HepG2 (cell line): ENCODE results near the gene MTA2. TPM values are rescaled to one million over a fixed set of nuclear protein-coding genes. Genes with fewer than 3 reads are reported as not detected.

Source experiments
- AKAP8 ChIP-seq: sonication (generic); formaldehyde crosslinking; IDR thresholded peaks from 2 replicates; pipeline ENCODE4 v1.5.1; 2020; ENCODE audit warnings: mild to moderate bottlenecking, missing genetic modification reagents
- ATF3 ChIP-seq: sonication (generic); formaldehyde crosslinking; IDR thresholded peaks from 2 replicates; pipeline ENCODE4 v1.4.0; 2020; ENCODE audit warnings: missing genetic modification reagents
- GMEB1 ChIP-seq: sonication (generic); formaldehyde crosslinking; IDR thresholded peaks from 2 replicates; pipeline ENCODE4 v1.5.1; 2020; ENCODE audit warnings: missing genetic modification reagents, mild to moderate bottlenecking, borderline replicate concordance
- IRF2 ChIP-seq: IDR thresholded peaks from 2 replicates; pipeline ENCODE4 v1.6.1; 2018; ENCODE audit warnings: missing genetic modification reagents, missing compliant biosample characterization
- KDM1A ChIP-seq: IDR thresholded peaks from 2 replicates; pipeline ENCODE4 v1.6.1; 2016; ENCODE audit warnings: missing compliant biosample characterization
- PATZ1 ChIP-seq: sonication (generic); formaldehyde crosslinking; IDR thresholded peaks from 2 replicates; pipeline ENCODE4 v1.4.0; 2020; ENCODE audit warnings: missing genetic modification reagents
- PITX1 ChIP-seq: sonication (generic); formaldehyde crosslinking; IDR thresholded peaks from 2 replicates; pipeline ENCODE4 v1.5.1; 2020; ENCODE audit warnings: mild to moderate bottlenecking, missing genetic modification reagents
- PRDM10 ChIP-seq: sonication (generic); formaldehyde crosslinking; IDR thresholded peaks from 2 replicates; pipeline ENCODE4 v1.4.0; 2020; ENCODE audit warnings: low read depth, missing genetic modification reagents
- ZBTB21 ChIP-seq: sonication (generic); formaldehyde crosslinking; IDR thresholded peaks from 2 replicates; pipeline ENCODE4 v1.4.0; 2020; ENCODE audit warnings: missing genetic modification reagents
- ZBTB33 ChIP-seq: sonication (generic); formaldehyde crosslinking; IDR thresholded peaks from 2 replicates; pipeline ENCODE4 v1.4.0; 2020; ENCODE audit warnings: missing genetic modification reagents
- ZBTB42 ChIP-seq: sonication (generic); formaldehyde crosslinking; IDR thresholded peaks from 2 replicates; pipeline ENCODE4 v1.5.0; 2020; ENCODE audit warnings: mild to moderate bottlenecking, missing genetic modification reagents
- ZBTB7A ChIP-seq: sonication (generic); formaldehyde crosslinking; IDR thresholded peaks from 2 replicates; pipeline ENCODE4 v1.8.0; 2022; ENCODE audit warnings: mild to moderate bottlenecking, missing genetic modification reagents
- ZFY ChIP-seq: sonication (generic); formaldehyde crosslinking; IDR thresholded peaks from 2 replicates; pipeline ENCODE4 v1.4.0; 2020; ENCODE audit warnings: missing genetic modification reagents
- ZNF20 ChIP-seq: sonication (generic); formaldehyde crosslinking; IDR thresholded peaks from 2 replicates; pipeline ENCODE4 v1.4.0; 2020; ENCODE audit warnings: mild to moderate bottlenecking, moderate library complexity, missing genetic modification reagents
- ZNF232 ChIP-seq: sonication (generic); formaldehyde crosslinking; IDR thresholded peaks from 2 replicates; pipeline ENCODE4 v1.4.0; 2020; ENCODE audit warnings: missing genetic modification reagents, borderline replicate concordance
- ZNF326 ChIP-seq: sonication (generic); formaldehyde crosslinking; IDR thresholded peaks from 2 replicates; pipeline ENCODE4 v1.4.0; 2020; ENCODE audit warnings: missing genetic modification reagents, borderline replicate concordance
- ZNF800 ChIP-seq: sonication (generic); formaldehyde crosslinking; IDR thresholded peaks from 2 replicates; pipeline ENCODE4 v1.4.0; 2020; ENCODE audit warnings: missing genetic modification reagents
- polyA plus RNA-seq, 8 experiments: library from polyadenylated mRNA; depleted of rRNA in 3 of 8; stranded (reverse) in 7 of 8; unstranded in 1 of 8; fragments of >200 nt; fragmentation: Illumina TruSeq in 4 of 8; extraction: Trizol in 4 of 8; gene quantifications; 2 replicates each; pipeline versions ENCODE4 v1.2.1 to v1.2.3, GENCODE V29; 2011 to 2016; ENCODE audit warnings: low read depth in 4 of 8, missing spikeins in 1 of 8, mixed read lengths in 1 of 8; ENCODE audit not compliant: insufficient read depth in 1 of 8
- total RNA-seq, 5 experiments: library from RNA; depleted of rRNA; stranded (reverse); fragments of >200 nt; fragmentation: Illumina TruSeq; extraction: Trizol; gene quantifications; 2 replicates each; pipeline ENCODE4 v1.2.3, GENCODE V29; 2016; ENCODE audit warnings: low read depth in 1 of 5

The MTA2 gene
- total and polyA plus RNA-seq, 2 of the 13 experiments (the other 11 are each of a cell fraction or from before 2014, with no cell fraction given) = 14.0 to 70.0 TPM

- TF ChIP-seq AKAP8 (0 out of 2 replicates have a peak, but pooled peaks have one; percentile 64), ZBTB42 (CRISPR knock-in tag) (no peak), ZBTB7A (CRISPR knock-in tag) (0 out of 2 replicates have a peak, but pooled peaks have one; percentile 55), GMEB1 (CRISPR knock-in tag) (no peak), PITX1 (CRISPR knock-in tag) (no peak), ZNF800 (CRISPR knock-in tag) (no peak), KDM1A (CRISPR knock-in tag) (no peak), ZNF20 (CRISPR knock-in tag) (no peak), ZBTB33 (no peak; the same call in 1 of the 2 replicates), ZNF232 (CRISPR knock-in tag) (no peak), PATZ1 (CRISPR knock-in tag) (peak; percentile 92), ZFY (CRISPR knock-in tag) (no peak), ZBTB21 (CRISPR knock-in tag) (no peak), PRDM10 (CRISPR knock-in tag) (peak; percentile 53; the same call in 1 of the 2 replicates), IRF2 (CRISPR knock-in tag) (peak; percentile 70), ZNF326 (CRISPR knock-in tag) (no peak), ATF3 (no peak)
Observed at GRCh38 chr11:62547691-62548281, 53.9 kb downstream of the MTA2 start (continued).
